ENCODE data around the gene GPR171.

DNA sequence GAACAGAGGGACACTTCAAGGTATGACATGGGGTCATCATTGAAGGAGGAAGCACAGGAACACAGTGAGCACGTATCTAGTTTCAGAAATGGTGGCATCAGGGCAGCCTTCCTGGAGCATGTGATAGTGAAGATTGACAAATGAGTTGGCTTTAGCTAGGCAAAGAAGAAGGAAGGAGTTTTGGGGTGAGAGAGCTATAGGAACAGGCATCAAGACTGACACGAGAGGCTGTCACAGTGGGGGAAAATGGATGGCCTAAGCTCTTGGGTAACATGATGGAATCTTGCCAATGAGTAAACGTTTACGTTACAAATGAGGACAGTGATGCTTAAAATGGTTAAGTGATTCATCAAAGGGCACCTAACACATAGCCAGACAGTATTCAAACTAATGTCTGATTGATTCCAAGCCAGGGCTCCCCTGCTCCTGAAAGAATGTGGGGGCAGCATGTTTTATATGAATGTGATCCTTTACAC, 23.1 kb upstream of the GPR171 start:
- TF ChIP-seq, protein P1, sequence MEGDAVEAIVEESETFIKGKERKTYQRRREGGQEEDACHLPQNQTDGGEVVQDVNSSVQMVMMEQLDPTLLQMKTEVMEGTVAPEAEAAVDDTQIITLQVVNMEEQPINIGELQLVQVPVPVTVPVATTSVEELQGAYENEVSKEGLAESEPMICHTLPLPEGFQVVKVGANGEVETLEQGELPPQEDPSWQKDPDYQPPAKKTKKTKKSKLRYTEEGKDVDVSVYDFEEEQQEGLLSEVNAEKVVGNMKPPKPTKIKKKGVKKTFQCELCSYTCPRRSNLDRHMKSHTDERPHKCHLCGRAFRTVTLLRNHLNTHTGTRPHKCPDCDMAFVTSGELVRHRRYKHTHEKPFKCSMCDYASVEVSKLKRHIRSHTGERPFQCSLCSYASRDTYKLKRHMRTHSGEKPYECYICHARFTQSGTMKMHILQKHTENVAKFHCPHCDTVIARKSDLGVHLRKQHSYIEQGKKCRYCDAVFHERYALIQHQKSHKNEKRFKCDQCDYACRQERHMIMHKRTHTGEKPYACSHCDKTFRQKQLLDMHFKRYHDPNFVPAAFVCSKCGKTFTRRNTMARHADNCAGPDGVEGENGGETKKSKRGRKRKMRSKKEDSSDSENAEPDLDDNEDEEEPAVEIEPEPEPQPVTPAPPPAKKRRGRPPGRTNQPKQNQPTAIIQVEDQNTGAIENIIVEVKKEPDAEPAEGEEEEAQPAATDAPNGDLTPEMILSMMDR (conservative IDR thresholded peaks at IDR 0.05; ENCODE audit: low read length) = no peak
- no peak for TF ChIP-seq EZH2phosphoT487 (IDR thresholded peaks at IDR 0.05; ENCODE audit: borderline replicate concordance, low read depth, low read length)

Measured in OCI-LY7 (cell line).